Measurements from ENCODE around the gene JMJD1C. TPM values are rescaled to one million over a fixed set of nuclear protein-coding genes. Genes with fewer than 3 reads are reported as not detected.

The JMJD1C gene
- total and polyA plus RNA-seq, 10 of the 15 experiments (the other 5 are each of a cell fraction or from before 2014, with no cell fraction given), result 31.2 to 83.3 (median 49.5) TPM

DNA sequence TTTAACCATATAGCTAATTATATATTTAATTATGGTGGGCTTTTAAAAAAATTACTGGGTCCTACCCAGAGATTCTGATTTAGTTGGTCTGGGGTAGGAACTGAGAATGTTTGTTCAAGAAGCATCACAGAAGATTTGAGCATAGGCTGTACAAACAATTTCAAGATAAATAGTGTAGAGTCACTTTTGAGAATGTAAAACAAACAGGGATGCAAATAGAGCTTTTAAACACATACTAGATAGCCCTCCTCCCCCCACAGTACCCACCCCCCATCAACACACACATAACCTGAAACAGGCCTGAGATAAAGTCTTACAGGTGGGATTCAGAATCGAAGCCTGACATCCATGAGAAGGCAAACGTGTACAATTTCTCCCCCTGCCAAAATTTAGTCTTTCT, 39.8 kb upstream of the JMJD1C start:
- DNase-seq (ENCODE audit: low read depth, low spot score) (no peak), ATAC-seq (no peak), FAIRE-seq (no peak)
- Histone ChIP-seq H4K20me1 (ENCODE audit: control insufficient read depth, insufficient read depth) (no peaks in the 10 kb centered on the region), H3K27me3 (replicated peaks in 1 of 2; ENCODE audit: control insufficient read depth in 2 of 2, insufficient read depth in 2 of 2, low read length in 1 of 2) (no peaks in the 10 kb centered on the region), H3K36me3 (ENCODE audit: control insufficient read depth in 2 of 2, insufficient read depth in 2 of 2, low read length in 1 of 2) (no peaks in the 10 kb centered on the region; a peak in 1 of 4 replicates), H3K4me3 (no peak overlapping the region), H3K9me3 (replicated peaks; ENCODE audit: control insufficient read depth, insufficient read depth, low read length) (no peaks in the 10 kb centered on the region), H3K4me1 (ENCODE audit: control insufficient read depth, insufficient read depth, low read length) (no peaks in the 10 kb centered on the region), H3K4me2 (ENCODE audit: control insufficient read depth, insufficient read depth) (no peak overlapping the region), H3K9ac (ENCODE audit: control insufficient read depth, insufficient read depth, low read length) (no peak overlapping the region), H3K79me2 (ENCODE audit: control insufficient read depth, insufficient read depth, low read length) (peaks cover 13% of the 10 kb centered on the region), H3K27ac (ENCODE audit: control insufficient read depth, insufficient read depth) (no peak overlapping the region), H2AFZ (ENCODE audit: control insufficient read depth, low read depth, low read length) (no peak overlapping the region)
- BruUV-seq (replicated peaks), result no TSS peak
- ChIA-PET SMC1A (ENCODE audit: uncharacterized antibody, unreplicated experiment) (interaction anchor here (0.9 to 5.8 kb wide), 7 partner anchors 10 to 237 kb away, joined by 3 to 26 read pairs (median 3); no protein-coding TSS in a partner anchor), POLR2A (interaction anchor here (0.7 to 4.2 kb wide), 5 partner anchors 10 to 292 kb away, joined by 3 to 18 read pairs (median 4); no protein-coding TSS in a partner anchor), RAD21 (ENCODE audit: unreplicated experiment) (interaction anchor here (0.8 to 1.4 kb wide), 3 partner anchors 10 to 235 kb away, joined by 4 read pairs; no protein-coding TSS in a partner anchor), CTCF (interaction anchor here (1.3 kb wide), 1 partner anchor 16 kb away, joined by 3 read pairs; no protein-coding TSS in a partner anchor)
- intact Hi-C loops (cut with micrococcal nuclease; ENCODE audit: unreplicated experiment), result no loop called here
- 94% methylated on average over 2 of the region's 2 CpGs for WGBS (ENCODE audit: insufficient coverage, insufficient replicate concordance, low lambda C conversion rate, missing lambda C conversion rate)
- in situ Hi-C loops (cut with MboI), result no loop called here
- no peak for TF ChIP-seq BHLHE40 (IDR thresholded peaks at IDR 0.05; ENCODE audit: borderline replicate concordance in 1 of 2, low read depth in 2 of 2, low read length in 1 of 2)
- TF ChIP-seq, protein P1, sequence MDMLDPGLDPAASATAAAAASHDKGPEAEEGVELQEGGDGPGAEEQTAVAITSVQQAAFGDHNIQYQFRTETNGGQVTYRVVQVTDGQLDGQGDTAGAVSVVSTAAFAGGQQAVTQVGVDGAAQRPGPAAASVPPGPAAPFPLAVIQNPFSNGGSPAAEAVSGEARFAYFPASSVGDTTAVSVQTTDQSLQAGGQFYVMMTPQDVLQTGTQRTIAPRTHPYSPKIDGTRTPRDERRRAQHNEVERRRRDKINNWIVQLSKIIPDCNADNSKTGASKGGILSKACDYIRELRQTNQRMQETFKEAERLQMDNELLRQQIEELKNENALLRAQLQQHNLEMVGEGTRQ (IDR thresholded peaks at IDR 0.05; ENCODE audit: borderline replicate concordance, low read depth, low read length), result no peak
- no peak for TF ChIP-seq RCOR1 (conservative IDR thresholded peaks at IDR 0.05; ENCODE audit: low read depth, low read length)
- TF ChIP-seq, protein P2, sequence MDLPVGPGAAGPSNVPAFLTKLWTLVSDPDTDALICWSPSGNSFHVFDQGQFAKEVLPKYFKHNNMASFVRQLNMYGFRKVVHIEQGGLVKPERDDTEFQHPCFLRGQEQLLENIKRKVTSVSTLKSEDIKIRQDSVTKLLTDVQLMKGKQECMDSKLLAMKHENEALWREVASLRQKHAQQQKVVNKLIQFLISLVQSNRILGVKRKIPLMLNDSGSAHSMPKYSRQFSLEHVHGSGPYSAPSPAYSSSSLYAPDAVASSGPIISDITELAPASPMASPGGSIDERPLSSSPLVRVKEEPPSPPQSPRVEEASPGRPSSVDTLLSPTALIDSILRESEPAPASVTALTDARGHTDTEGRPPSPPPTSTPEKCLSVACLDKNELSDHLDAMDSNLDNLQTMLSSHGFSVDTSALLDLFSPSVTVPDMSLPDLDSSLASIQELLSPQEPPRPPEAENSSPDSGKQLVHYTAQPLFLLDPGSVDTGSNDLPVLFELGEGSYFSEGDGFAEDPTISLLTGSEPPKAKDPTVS (IDR thresholded peaks at IDR 0.05; ENCODE audit: low read depth, low read length), result no peak
- no peak for TF ChIP-seq MAX (IDR thresholded peaks at IDR 0.05; ENCODE audit: low read depth, low read length)
- TF ChIP-seq, protein P3, sequence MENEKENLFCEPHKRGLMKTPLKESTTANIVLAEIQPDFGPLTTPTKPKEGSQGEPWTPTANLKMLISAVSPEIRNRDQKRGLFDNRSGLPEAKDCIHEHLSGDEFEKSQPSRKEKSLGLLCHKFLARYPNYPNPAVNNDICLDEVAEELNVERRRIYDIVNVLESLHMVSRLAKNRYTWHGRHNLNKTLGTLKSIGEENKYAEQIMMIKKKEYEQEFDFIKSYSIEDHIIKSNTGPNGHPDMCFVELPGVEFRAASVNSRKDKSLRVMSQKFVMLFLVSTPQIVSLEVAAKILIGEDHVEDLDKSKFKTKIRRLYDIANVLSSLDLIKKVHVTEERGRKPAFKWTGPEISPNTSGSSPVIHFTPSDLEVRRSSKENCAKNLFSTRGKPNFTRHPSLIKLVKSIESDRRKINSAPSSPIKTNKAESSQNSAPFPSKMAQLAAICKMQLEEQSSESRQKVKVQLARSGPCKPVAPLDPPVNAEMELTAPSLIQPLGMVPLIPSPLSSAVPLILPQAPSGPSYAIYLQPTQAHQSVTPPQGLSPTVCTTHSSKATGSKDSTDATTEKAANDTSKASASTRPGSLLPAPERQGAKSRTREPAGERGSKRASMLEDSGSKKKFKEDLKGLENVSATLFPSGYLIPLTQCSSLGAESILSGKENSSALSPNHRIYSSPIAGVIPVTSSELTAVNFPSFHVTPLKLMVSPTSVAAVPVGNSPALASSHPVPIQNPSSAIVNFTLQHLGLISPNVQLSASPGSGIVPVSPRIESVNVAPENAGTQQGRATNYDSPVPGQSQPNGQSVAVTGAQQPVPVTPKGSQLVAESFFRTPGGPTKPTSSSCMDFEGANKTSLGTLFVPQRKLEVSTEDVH (IDR thresholded peaks at IDR 0.05; ENCODE audit: low read depth, partially characterized antibody), result no peak
- TF ChIP-seq RELA (IDR thresholded peaks at IDR 0.05; ENCODE audit: borderline replicate concordance, partially characterized antibody), result no peak
- no peak for TF ChIP-seq EGR1 (IDR thresholded peaks at IDR 0.05; ENCODE audit: borderline replicate concordance in 1 of 2, low read depth in 2 of 2, low read length in 2 of 2)
- TF ChIP-seq SMAD1 (IDR thresholded peaks at IDR 0.05; ENCODE audit: low read depth, partially characterized antibody), result no peak
- TF ChIP-seq POLR2AphosphoS2 (IDR thresholded peaks at IDR 0.05; ENCODE audit: low read depth, low read length), result no peak
- no peak for TF ChIP-seq MLLT1 (IDR thresholded peaks at IDR 0.05)

Data from GM12878 (cell line).